Measurements from ENCODE around the gene GPC3.

DNA sequence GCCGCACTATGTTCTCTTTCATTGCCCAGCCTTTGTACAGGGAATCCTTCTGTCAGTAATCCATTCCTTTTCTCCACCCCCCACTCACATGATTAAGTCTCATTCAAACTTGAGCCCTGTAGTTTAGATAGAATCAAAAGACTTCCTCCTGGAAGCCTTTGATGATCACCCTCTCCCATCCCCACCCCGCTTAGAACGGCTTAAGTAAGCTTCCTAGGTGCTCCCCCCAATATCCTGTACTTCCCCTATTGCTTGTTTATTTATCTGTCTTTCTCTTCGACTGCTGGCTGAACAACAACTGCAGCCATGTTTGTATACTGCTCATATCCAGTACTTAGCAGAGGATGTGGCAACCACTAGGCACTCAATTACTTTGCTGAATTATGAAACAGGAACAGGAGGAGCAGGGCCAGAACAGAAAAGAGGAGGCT lies 38.5 kb upstream of the GPC3 start:
- TF ChIP-seq RAD21 (IDR thresholded peaks at IDR 0.05; ENCODE audit: low read length) (no peak), POLR2A (IDR thresholded peaks at IDR 0.05; ENCODE audit: low read depth, low read length) (no peak), CTCF (conservative IDR thresholded peaks at IDR 0.05; ENCODE audit: low read depth, low read length) (no peak), RFX5 (IDR thresholded peaks at IDR 0.05; ENCODE audit: low read depth, low read length) (no peak)

Measured in IMR-90 (cell line).